Small intestine (tissue), 7 donors: Measurements from ENCODE around the gene CTPS1. TPM values are rescaled to one million over a fixed set of nuclear protein-coding genes. Genes with fewer than 3 reads are reported as not detected.

Experiments
- DNase-seq, 2 donors: peaks; one replicate each; pipeline versions ENCODE4 v3.0.0 to v3.0.0-alpha.2; 2013
- FAIRE-seq: peaks from 2 replicates; lab custom pipeline; 2012; peaks lifted over from hg19 to GRCh38; lab: Jason Lieb, UNC
- H3K27ac ChIP-seq, 3 donors: one replicate each; pipeline ENCODE4 v1.5.1; 2013; ENCODE audit warnings: low read length in 2 of 3, mild to moderate bottlenecking in 2 of 3, control low read depth in 1 of 3, inconsistent platforms in 1 of 3, low read depth in 1 of 3, moderate library complexity in 1 of 3
- H3K27me3 ChIP-seq, 3 donors: one replicate each; pipeline ENCODE4 v1.6.1; 2013; ENCODE audit warnings: low read length in 3 of 3, inconsistent platforms in 1 of 3; ENCODE audit not compliant: control insufficient read depth in 3 of 3, insufficient read depth in 3 of 3
- H3K36me3 ChIP-seq, 3 donors: one replicate each; pipeline ENCODE4 v1.6.1; 2013; ENCODE audit warnings: low read length in 3 of 3, inconsistent platforms in 1 of 3, low read depth in 1 of 3, mild to moderate bottlenecking in 1 of 3, moderate library complexity in 1 of 3; ENCODE audit not compliant: control insufficient read depth in 3 of 3, insufficient read depth in 2 of 3
- H3K4me1 ChIP-seq, 3 donors: one replicate each; pipeline ENCODE4 v1.6.1; 2013; ENCODE audit warnings: low read length in 2 of 3, inconsistent platforms in 1 of 3, low read depth in 1 of 3, mild to moderate bottlenecking in 1 of 3, moderate library complexity in 1 of 3; ENCODE audit not compliant: control insufficient read depth in 3 of 3, insufficient read depth in 2 of 3
- H3K4me3 ChIP-seq, 3 donors: one replicate each; pipeline ENCODE4 v1.5.1; 2013; ENCODE audit warnings: low read length in 3 of 3, control low read depth in 1 of 3, inconsistent platforms in 1 of 3, low read depth in 1 of 3, mild to moderate bottlenecking in 1 of 3, moderate library complexity in 1 of 3
- H3K9me3 ChIP-seq, 2 donors: one replicate each; pipeline ENCODE4 v1.6.1; 2013; ENCODE audit warnings: low read depth in 1 of 2, low read length in 1 of 2; ENCODE audit not compliant: control insufficient read depth in 2 of 2, insufficient read depth in 1 of 2
- WGBS, 3 donors: extraction: QIAGEN DNeasy Blood & Tissue Kit; methylation state at CpG; one replicate each; pipeline ENCODE4 v1.1.7; 2013; 5-methylcytosine and 5-hydroxymethylcytosine counted together
- polyA plus RNA-seq, 4 donors: library from polyadenylated mRNA; stranded (reverse) in 3 of 4; unstranded in 1 of 4; fragments of 200-250 nt in 3 of 4; fragments of 120-200 nt in 1 of 4; gene quantifications; one replicate each; pipeline versions ENCODE4 v1.2.1 to v1.2.3, GENCODE V29; 2013
- donor health status: healthy with polysubstance abuse.
- donor health status: control.
- donor health status: control.
- donor health status: Bipolar disorder and iron deficiency.
- donor health status: healthy.

The CTPS1 gene
- polyA plus RNA-seq, 4 donors, result 3.8 to 24.8 (median 11.0) TPM

DNA sequence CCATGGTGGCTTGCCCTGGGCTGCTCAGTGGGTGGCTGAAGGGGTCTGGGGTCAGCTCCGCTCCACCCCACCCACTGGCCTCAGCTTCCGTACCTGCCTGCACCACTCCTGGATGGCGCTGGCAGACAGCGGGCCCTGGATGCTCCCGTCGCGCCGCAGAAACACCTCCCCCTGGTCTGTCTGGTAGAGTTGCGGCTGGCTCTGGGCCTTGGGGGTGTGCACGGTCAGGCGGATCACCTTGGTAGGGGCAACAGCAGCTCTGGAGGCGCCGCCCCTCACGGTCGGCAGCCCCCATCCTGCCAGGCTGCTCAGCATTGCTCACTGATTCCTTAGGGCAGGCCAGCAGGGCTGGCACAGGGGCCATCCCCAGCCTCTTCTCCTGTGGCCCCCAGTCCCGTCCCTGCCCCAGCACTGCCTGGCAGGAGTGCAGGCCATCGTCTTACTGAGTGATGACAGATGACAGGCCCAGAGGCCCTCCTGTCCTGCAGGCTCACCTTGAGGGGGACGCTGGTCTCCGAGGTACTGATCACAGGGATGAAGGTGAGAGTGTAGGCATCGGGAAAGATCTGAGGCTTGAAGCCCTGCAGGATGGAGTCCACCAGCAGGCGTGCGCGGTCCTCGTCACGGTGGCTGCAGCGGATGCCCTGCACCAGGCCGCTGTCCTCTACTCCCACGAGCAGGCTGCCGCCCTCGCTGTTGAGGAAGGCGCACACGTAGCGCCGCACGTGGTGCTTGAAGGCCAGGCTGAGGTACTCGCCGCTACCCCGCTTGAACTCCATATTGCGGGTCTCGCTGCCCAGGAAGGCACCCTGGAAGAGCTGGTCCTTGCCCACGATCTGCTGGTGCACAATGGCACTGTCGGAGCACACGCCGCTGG lies 37.9 kb downstream of the CTPS1 start:
- DNase-seq (no peak), FAIRE-seq (no peak)
- Histone ChIP-seq H3K4me1 (peaks cover 0 to 9% (median 0%) of the 10 kb centered on the region in 3 donors), H3K9me3 (no peaks in the 10 kb centered on the region), H3K4me3 (no peak overlapping the region), H3K36me3 (peaks cover 0 to 82% (median 0%) of the 10 kb centered on the region in 3 donors), H3K27ac (no peak overlapping the region), H3K27me3 (no peaks in the 10 kb centered on the region)
- 96% methylated on average over 35 to 44 of the region's 44 CpGs for WGBS, 3 donors

DNA sequence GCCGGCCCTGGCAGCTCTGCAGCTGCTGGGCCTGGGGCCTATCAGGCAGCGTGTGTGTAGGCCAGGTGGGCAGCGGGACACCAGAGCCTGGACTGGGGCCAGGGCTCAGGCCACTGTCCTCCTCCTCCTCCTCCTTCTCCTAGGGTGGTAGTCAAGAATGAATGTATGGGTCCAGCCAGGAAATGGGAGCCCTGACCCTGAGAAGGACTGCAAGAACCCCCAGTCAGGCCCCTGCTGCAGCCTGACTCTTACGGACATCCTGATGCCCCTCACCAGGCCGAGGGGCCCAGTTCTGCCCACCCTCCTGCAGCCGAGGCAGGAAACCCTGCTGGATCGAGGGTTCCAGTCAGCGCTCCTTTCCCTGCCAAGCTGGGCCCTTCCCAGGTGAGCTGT lies 38.5 kb downstream of the CTPS1 start:
- no peak for FAIRE-seq
- Histone ChIP-seq H3K4me3 (no peak overlapping the region), H3K9me3 (no peaks in the 10 kb centered on the region), H3K27me3 (no peaks in the 10 kb centered on the region), H3K4me1 (peaks cover 0 to 9% (median 0%) of the 10 kb centered on the region in 3 donors), H3K27ac (no peak overlapping the region), H3K36me3 (peaks cover 0 to 80% (median 0%) of the 10 kb centered on the region in 3 donors)
- WGBS, 3 donors, result 92 to 98% (median 93%) methylated on average over 8 of the region's 8 CpGs
- DNase-seq, result no peak

DNA sequence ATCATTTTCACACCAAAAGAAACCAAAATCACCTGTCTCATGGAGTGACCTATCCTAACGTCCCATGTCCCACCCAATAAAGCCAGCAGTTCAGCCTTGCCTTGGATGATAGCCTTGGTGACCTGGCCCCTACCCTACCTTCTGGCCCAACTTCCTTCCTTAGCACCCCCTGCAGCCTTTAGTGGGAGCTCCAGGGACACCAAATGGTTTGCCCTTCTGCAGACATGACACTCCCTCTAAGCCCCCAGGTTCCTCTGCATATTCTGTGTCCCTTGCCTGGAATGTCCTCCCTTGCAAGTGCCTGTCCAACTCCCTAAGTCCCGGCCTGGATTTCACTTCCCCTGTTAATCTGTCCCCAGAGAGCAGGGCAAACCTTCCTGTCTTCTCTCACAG lies 39.9 kb downstream of the CTPS1 start:
- Histone ChIP-seq H3K27ac (no peak overlapping the region), H3K27me3 (no peaks in the 10 kb centered on the region), H3K36me3 (peaks cover 0 to 77% (median 0%) of the 10 kb centered on the region in 3 donors), H3K4me3 (no peak overlapping the region), H3K4me1 (peaks cover 0 to 9% (median 0%) of the 10 kb centered on the region in 3 donors), H3K9me3 (no peaks in the 10 kb centered on the region)
- WGBS, 3 donors, result 70 to 88% (median 79%) methylated on average over 2 of the region's 2 CpGs
- FAIRE-seq (no peak), DNase-seq (no peak)

DNA sequence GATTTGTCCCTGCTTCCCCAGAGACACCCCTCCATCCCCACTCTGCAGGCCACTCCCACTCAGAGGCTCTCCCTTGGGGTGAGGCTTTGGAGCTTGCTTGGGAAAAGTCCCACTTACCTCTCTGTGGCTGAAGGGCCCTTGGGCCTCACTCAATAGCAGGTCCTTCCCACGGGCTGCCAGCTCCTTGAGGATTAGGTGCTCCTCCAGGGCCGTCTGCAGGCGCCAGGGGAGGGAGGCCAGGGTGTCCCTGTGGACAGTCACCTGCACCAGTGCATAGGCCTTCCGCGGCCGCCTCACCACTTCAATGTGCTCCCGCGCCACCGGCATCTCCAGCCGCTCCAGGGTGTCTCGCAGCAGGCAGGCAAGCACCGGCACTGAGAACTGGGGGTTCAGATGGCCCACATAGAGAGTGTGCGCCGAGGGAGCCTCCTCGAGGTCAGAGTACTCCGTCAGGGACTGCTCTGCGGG lies 40.6 kb downstream of the CTPS1 start:
- Histone ChIP-seq H3K4me3 (no peak overlapping the region), H3K27ac (no peak overlapping the region), H3K4me1 (peaks cover 0 to 9% (median 0%) of the 10 kb centered on the region in 3 donors), H3K9me3 (no peaks in the 10 kb centered on the region), H3K36me3 (peaks cover 0 to 75% (median 2%) of the 10 kb centered on the region in 3 donors), H3K27me3 (no peaks in the 10 kb centered on the region)
- FAIRE-seq (no peak), DNase-seq (no peak)
- 88 to 92% (median 90%) methylated on average over 17 of the region's 17 CpGs for WGBS, 3 donors

DNA sequence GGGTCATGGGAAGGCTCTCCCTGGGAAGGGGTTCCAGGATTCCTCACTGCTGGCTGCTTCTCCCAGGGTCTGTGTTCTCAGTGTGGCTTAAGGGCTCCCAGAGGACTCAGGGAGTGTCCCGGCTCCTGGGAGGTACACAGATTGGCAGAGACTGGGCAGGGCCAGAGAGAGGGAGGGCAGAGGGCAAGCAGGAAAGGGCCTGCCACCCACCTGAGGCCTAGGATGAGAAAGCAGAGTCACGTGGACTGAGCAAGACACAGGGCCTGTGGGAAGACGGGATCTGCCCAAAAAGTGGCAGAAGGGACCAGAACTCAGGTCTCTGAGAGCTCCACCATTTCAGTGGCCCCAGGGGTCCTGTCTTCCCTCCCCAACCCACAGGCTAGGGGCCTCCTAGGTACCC lies 41.2 kb downstream of the CTPS1 start:
- FAIRE-seq, result no peak
- 21 to 52% (median 35%) methylated on average over 3 of the region's 3 CpGs for WGBS, 3 donors

DNA sequence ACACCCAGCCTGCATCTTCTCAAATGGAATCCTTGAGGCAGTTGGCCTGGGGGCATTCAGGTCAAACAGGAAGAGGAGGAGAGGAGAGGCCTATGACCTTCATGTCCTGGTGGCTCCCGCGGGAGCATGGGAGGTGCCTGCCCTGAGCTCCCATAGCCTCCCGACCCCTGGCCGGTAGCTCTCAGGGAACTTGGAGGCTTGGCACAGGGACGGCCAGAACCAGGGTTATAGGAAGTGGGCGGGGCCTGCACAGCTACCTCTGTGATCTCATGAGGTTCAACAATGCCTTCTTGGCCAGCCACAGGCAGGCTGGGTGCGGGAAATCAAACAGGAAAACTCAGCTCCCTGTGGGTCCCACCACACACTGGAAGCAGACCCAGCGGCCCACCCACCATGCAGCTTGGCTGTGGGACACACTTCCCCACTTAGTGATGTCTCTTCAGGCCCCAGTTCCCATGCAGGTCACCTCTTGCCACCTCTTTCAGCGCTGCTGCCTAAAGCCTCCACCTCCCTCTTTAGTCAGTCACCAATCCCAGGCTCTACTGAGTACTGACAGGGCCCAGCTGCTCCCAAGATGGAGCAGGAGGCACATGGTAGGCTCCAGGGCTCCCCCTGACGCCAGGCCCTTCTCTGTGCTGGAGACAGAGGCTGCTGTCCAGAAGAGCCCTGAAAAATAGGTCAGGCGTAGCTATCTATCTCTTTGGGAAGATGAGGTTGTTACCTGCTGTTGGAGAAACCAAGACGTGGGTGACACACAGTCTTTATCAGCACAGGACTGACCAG lies 42.2 kb downstream of the CTPS1 start, which contains the start of gene SLFNL1:
Gene SLFNL1 (minus strand): TSS at position 200 of the 783 bp plus-strand sequence. CDS start 1,065 bp downstream, outside the sequence.
- Histone ChIP-seq H3K9me3 (no peaks in the 10 kb centered on the region), H3K27ac (no peak within 1 kb of the TSS), H3K36me3 (peaks cover 0 to 75% (median 3%) of the 10 kb centered on the region in 3 donors), H3K27me3 (no peaks in the 10 kb centered on the region), H3K4me1 (peaks cover 0 to 9% (median 0%) of the 10 kb centered on the region in 3 donors), H3K4me3 (no peak within 1 kb of the TSS)
- no peak for DNase-seq
- no peak for FAIRE-seq
- 50 to 71% (median 69%) methylated on average over 12 of the region's 12 CpGs for WGBS, 3 donors

More for the DNA sequence above, 41.2 kb downstream of the CTPS1 start:
- peak in 1 of 2 donors; percentile 58 for DNase-seq
- peaks cover 0 to 74% (median 3%) of the 10 kb centered on the region in 3 donors for H3K36me3 ChIP-seq
- H3K9me3 ChIP-seq, result no peaks in the 10 kb centered on the region
- H3K4me3 ChIP-seq, result no peak overlapping the region
- no peaks in the 10 kb centered on the region for H3K27me3 ChIP-seq
- H3K4me1 ChIP-seq, result peaks cover 0 to 9% (median 0%) of the 10 kb centered on the region in 3 donors
- H3K27ac ChIP-seq, result no peak overlapping the region

DNA sequence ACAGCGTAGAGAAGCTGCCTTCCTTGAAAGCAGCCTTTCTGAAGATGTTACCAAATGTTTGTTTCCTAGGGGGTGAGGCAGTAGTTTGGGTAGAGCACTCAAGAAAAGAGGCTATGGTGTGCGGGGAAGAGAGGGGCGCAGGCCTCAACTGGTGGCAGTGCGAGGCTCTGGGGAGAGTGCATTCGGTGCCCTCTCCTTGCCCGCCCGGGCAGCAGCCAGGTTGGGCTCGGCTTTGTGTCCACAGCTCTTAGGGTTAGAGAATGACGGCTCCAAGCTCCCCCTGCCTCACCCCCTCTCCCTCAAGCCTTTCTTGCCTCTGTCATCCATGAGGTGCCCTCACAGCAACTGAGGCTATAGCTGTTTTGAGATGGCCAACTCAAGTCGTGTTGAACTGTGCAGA lies 42.9 kb downstream of the CTPS1 start:
- WGBS, 3 donors, result 91 to 95% (median 93%) methylated on average over 10 of the region's 10 CpGs
- peaks cover 0 to 75% (median 3%) of the 10 kb centered on the region in 3 donors for H3K36me3 ChIP-seq

More for the DNA sequence above, 42.9 kb downstream of the CTPS1 start:
- H3K4me3 ChIP-seq, result no peak overlapping the region
- H3K27ac ChIP-seq, result no peak overlapping the region
- H3K4me1 ChIP-seq, result peaks cover 0 to 9% (median 0%) of the 10 kb centered on the region in 3 donors
- H3K27me3 ChIP-seq, result no peaks in the 10 kb centered on the region
- DNase-seq (no peak), FAIRE-seq (no peak)
- no peaks in the 10 kb centered on the region for H3K9me3 ChIP-seq
